ENCODE data around the gene DMTF1. TPM values are rescaled to one million over a fixed set of nuclear protein-coding genes. Genes with fewer than 3 reads are reported as not detected.
"Not testable (repeated sequence)": the region's sequence is repeated elsewhere in the genome, so short reads cannot be mapped to it uniquely, and the experiment has no call there.

The DMTF1 gene
- total RNA-seq, 4 donors from 2014 or later, result 77.4 to 157 (median 121) TPM

DNA sequence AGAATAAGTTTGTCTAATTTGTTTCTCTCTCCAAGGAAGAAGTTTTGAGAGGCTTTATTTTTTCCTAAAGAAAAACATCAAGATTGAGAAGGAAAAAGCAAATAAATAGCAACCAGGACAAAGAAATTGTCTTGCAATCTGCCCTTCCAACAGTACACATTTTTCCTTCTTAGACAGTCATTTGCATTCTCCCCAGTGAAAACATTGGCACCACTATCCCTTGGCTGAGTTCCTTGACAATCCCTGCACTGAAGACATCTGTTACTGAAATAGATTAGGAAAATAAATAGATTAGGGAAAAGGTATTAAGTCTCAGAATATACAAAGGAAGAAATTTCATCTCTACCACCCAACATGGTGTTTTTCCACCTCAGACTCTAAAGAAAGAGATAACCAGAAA, 79.5 kb downstream of the DMTF1 start:
- Histone ChIP-seq H3K4me1 (no peaks in the 10 kb centered on the region), H3K9me3 (no peaks in the 10 kb centered on the region), H3K4me3 (no peak overlapping the region), H3K27me3 (peaks cover 6% of the 10 kb centered on the region), H3K36me3 (no peaks in the 10 kb centered on the region), H3K27ac (no peak overlapping the region)
- intact Hi-C loops (cut with DNase I; ENCODE audit: low total_unique reads) (no loop called here), in situ Hi-C loops (cut with MboI; ENCODE audit: low pct_ligation_motif_present in 1 of 4, low pct_unique_long_range_greater_than_20kb in 1 of 4, low sequenced_read_pairs in 3 of 4) (loop anchor here (10.0 kb wide), 1 partner anchor 297 kb away; no protein-coding TSS in a partner anchor)
- TF ChIP-seq CTCF (IDR thresholded peaks at IDR 0.05) (no peak), EP300 (IDR thresholded peaks at IDR 0.05; ENCODE audit: low read depth) (no peak), POLR2AphosphoS5 (IDR thresholded peaks at IDR 0.05) (no peak), POLR2A (IDR thresholded peaks at IDR 0.05) (no peak)
- no peak for DNase-seq

DNA sequence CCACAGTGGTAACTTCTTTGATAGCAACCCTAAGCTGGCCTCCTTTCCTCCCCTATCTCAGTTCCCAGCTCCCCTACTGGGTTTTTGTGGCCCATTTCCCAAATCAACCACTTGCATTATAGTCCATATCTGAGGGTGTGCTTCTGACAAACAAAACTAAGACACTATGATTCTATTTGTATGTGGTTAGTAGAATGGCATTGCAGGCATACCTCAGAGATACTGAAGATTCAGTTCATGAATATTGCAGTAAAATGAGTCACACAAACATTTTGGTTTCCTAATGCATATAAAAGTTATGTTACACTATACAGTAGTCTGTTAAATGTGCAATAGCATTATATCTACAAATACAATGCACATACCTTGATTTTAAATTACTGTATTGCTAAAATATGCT, 82.7 kb downstream of the DMTF1 start:
- Histone ChIP-seq H3K27ac (no peak overlapping the region), H3K4me1 (no peaks in the 10 kb centered on the region), H3K4me3 (no peak overlapping the region), H3K27me3 (peaks cover 4% of the 10 kb centered on the region), H3K36me3 (no peaks in the 10 kb centered on the region), H3K9me3 (no peaks in the 10 kb centered on the region)
- in situ Hi-C loops (cut with MboI; ENCODE audit: low pct_ligation_motif_present in 1 of 4, low pct_unique_long_range_greater_than_20kb in 1 of 4, low sequenced_read_pairs in 3 of 4), result loop anchor here (10.0 kb wide), 1 partner anchor 300 kb away; no protein-coding TSS in a partner anchor
- TF ChIP-seq CTCF (IDR thresholded peaks at IDR 0.05), result no peak
- TF ChIP-seq POLR2AphosphoS5 (IDR thresholded peaks at IDR 0.05), result no peak
- TF ChIP-seq POLR2A (IDR thresholded peaks at IDR 0.05), result no peak
- no peak for TF ChIP-seq EP300 (IDR thresholded peaks at IDR 0.05; ENCODE audit: low read depth)
- DNase-seq, result no peak
- intact Hi-C loops (cut with DNase I; ENCODE audit: low total_unique reads), result loop anchor here (5.0 kb wide), 1 partner anchor 308 kb away; no protein-coding TSS in a partner anchor

GRCh38 chr7:87238464-87239051, 86.3 kb downstream of the DMTF1 start:
- not testable (repeated sequence) for H3K36me3 ChIP-seq, H3K27ac ChIP-seq, DNase-seq, H3K9me3 ChIP-seq, H3K27me3 ChIP-seq, H3K4me1 ChIP-seq, H3K4me3 ChIP-seq
- intact Hi-C loops (cut with DNase I; ENCODE audit: low total_unique reads), result loop anchor here (5.0 kb wide), 1 partner anchor 311 kb away; no protein-coding TSS in a partner anchor
- in situ Hi-C loops (cut with MboI; ENCODE audit: low pct_ligation_motif_present in 1 of 4, low pct_unique_long_range_greater_than_20kb in 1 of 4, low sequenced_read_pairs in 3 of 4), result loop anchor here (10.0 kb wide), 1 partner anchor 304 kb away; no protein-coding TSS in a partner anchor
- 60 to 63% methylated on average over 2 to 11 of the region's 11 CpGs for WGBS, 2 donors (ENCODE audit: low coverage in 1 of 2)

DNA sequence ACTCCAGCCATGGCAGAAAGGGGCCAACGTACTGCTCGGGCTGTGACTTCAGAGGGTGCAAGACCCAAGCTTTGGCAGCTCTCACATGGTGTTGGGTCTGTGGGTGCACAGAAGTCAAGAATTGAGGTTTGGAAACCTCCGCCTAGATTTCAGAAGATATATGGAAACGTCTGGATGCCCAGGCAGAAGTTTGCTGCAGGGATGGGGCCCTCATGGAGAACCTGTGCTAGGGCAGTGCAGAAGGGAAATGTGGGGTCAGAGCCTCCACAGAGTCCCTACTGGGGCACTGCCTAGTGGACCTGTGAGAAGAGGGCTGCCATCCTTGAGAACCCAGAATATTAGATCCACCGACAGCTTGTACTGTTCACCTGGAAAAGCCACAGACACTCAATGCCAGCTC, 93.4 kb downstream of the DMTF1 start:
- H3K27ac ChIP-seq; DNase-seq; H3K4me1 ChIP-seq; H3K9me3 ChIP-seq; in situ Hi-C loops (cut with MboI; ENCODE audit: low pct_ligation_motif_present in 1 of 4, low pct_unique_long_range_greater_than_20kb in 1 of 4, low sequenced_read_pairs in 3 of 4); H3K4me3 ChIP-seq; H3K27me3 ChIP-seq; H3K36me3 ChIP-seq; intact Hi-C loops (cut with DNase I; ENCODE audit: low total_unique reads): not testable (repeated sequence)
- WGBS, 2 donors (ENCODE audit: low coverage in 1 of 2), result 82% methylated on average over 5 of the region's 5 CpGs; no CpG with 5 or more reads in 1 of the 2 donors

Small RNA genes within 50 kb of the gene (small RNA-seq; reads per million reads assigned to genes)
- 0 reads per million in 4 donors for gene RF00019
- gene RF02271, result 0 reads per million in 4 donors

Other genes starting within 250 kb of the DMTF1 start
- 10 to 100 TPM; 10.6 to 28.1 (median 17.3) TPM for gene ELAPOR2, start 92.8 kb upstream of the DMTF1 start, total RNA-seq
- gene TMEM243, start 67.3 kb downstream of the DMTF1 start, total RNA-seq, result 10 to 100 TPM in 2 of 4 donors, 1 to 10 TPM in 1, not detected in 1; 2.2 to 59.4 (median 19.1) TPM
- gene CROT, start 193.2 kb downstream of the DMTF1 start, total RNA-seq, result 10 to 100 TPM; 11.9 to 49.9 (median 27.6) TPM